ENCODE data around the gene DGAT2. TPM values are rescaled to one million over a fixed set of nuclear protein-coding genes. Genes with fewer than 3 reads are reported as not detected.

The DGAT2 gene
- 6.3 and 11.7 TPM in 2 replicates for total RNA-seq

GRCh38 chr11:75768112-75768908 is at the start of gene DGAT2:
Gene DGAT2, plus strand, starts transcription at chr11:75768778. Its CDS starts 214 bp downstream, at chr11:75768992.

GRCh38 chr11:75814677-75815344 is 46.2 kb downstream of the DGAT2 start, which contains the start of gene UVRAG:
Gene UVRAG, plus strand, starts transcription at chr11:75815210. Its CDS starts 198 bp downstream, at chr11:75815408.

Other genes starting within 250 kb of the DGAT2 start
- gene GDPD5, start 242.8 kb upstream of the DGAT2 start, total RNA-seq: 0.21 and 0.72 TPM in 2 replicates
- 74.0 and 192 TPM in 2 replicates for gene SERPINH1, start 206.5 kb upstream of the DGAT2 start, total RNA-seq
- 0.48 TPM in 1 of 2 replicates, not detected in the other for gene MAP6, start 99.7 kb upstream of the DGAT2 start, total RNA-seq
- not detected in 2 replicates for gene MOGAT2, start 50.9 kb upstream of the DGAT2 start, total RNA-seq
- gene UVRAG, start 46.4 kb downstream of the DGAT2 start, total RNA-seq: 12.3 and 16.2 TPM in 2 replicates